ENCODE measurements around the gene SAMD4B.
"Not testable (repeated sequence)": the region's sequence is repeated elsewhere in the genome, so short reads cannot be mapped to it uniquely, and the experiment has no call there.

The SAMD4B gene

GRCh38 chr19:39336483-39336882, 5.7 kb upstream of the SAMD4B start:
- no peak for DNase-seq (ENCODE audit: low spot score)

GRCh38 chr19:39339674-39340073, 2.5 kb upstream of the SAMD4B start:
- no peak for DNase-seq (ENCODE audit: low spot score)

GRCh38 chr19:39340156-39340555, 2.1 kb upstream of the SAMD4B start:
- not testable (repeated sequence) for DNase-seq (ENCODE audit: low spot score)

GRCh38 chr19:39341129-39341718, 997 bp upstream of the SAMD4B start:
- DNase-seq (ENCODE audit: low spot score), result no peak

GRCh38 chr19:39342647-39343305, 555 bp downstream of the SAMD4B start:
- DNase-seq (ENCODE audit: low spot score), result peak; percentile 13

DNA sequence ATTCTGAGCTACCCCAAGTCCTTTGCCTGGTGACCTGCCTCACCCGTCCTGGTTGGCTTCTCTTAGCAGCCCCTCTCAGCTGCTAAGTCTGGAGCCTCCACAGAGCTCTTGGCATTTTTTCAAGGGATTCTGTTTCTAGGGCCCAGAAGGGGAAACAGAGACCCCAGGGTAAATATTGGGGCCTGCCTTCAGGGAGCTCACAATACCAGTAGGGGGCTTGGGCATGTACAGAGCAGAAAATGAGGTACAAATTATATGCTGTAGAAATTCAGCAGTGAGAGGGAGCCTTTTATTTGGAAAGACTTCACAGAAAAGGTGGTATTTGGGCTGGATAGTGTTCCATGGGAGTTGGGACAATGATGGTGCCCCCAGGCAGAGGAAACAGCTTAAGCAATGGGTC, 3.7 kb downstream of the SAMD4B start:
- no peak for DNase-seq (ENCODE audit: low spot score)

DNA sequence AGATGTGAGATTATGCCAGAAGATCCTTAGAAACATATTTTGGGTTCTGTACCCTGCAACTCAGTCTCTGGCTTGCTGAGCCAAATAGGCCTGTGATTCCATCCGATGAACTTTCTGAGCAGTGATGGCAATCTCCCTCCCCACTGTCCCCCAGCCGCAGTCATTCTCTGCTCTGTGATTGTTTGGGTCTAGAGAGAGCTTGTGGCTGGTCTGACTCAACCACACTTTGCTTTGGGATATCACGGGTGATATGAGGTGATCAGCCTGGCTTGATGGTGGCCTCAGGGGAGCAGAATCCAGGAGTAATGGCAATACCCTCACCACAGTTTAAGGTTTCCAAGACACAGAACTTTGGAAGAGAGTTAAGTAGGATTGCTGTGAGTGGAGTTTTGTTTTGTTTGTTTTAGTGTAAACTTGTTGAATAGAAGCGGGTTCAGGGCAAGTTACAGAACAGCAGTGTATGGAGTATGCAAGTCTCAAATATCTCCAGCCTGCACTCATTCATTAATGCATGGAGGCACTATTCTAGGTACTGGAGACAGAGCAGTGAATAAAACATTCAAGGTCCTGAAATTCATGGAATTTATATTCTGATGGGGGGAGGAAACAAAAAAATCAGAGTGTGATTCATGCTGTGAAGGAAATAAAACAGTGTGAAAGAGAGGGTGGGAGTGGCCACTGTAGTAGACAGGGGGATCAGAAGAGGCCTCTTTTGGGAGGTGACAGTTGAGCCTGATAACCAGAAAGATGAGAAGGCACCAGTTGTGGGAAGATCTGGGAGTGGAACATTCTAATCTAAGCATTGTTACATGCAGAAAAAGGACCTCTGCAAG, 5.3 kb downstream of the SAMD4B start:
- DNase-seq (ENCODE audit: low spot score), result no peak

DNA sequence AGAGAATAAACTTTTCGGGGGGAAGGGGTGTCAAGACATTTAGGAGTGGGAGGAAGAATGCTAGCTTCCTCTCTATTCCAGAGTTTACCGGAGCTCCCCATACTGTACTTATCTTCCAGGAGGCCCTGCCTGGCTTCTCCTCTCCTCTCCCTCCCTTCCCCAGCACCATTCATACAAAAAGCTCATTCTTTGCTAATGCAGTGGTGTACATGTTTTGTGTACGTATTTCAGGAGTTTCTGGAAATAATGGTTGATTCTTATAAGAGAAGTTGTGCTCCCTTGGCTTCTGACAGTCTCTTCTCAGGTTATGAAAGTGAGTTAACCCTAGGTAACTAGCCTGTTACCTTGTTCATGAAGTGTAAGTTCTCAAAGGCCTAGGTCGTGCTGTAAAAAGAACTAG, 7.1 kb downstream of the SAMD4B start:
- no peak for DNase-seq (ENCODE audit: low spot score)

- no peak for DNase-seq (ENCODE audit: low spot score)
These were observed 7.9 kb downstream of the SAMD4B start for GRCh38 chr19:39350156-39350555.

DNA sequence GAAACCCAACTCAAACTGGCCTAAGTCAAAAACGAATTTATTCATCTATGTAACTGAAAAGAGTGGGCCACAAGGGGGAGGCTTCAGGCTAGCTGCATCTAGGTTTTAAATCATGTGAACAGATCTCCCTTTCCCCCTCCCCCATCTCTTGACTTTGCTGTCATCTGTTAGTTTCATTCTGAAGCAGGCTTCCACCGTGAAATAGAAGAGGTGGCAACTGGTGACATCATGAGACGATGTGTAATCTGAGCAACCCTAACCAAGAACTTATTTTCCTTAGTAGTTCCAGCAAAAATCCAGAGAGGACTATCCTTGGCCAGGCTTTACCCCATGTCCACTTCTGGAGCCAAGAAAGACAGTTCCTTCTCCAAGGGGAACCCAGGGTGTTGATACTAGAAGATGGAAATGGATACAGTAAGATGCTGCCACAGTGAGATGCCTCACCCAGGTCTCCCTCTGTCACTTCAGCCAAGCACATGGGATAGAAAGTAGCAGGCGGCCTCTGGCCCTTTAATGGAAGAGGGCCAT, 9.4 kb downstream of the SAMD4B start:
- no peak for DNase-seq (ENCODE audit: low spot score)

GRCh38 chr19:39352381-39353255, 10.4 kb downstream of the SAMD4B start:
- DNase-seq (ENCODE audit: low spot score), result no peak

DNA sequence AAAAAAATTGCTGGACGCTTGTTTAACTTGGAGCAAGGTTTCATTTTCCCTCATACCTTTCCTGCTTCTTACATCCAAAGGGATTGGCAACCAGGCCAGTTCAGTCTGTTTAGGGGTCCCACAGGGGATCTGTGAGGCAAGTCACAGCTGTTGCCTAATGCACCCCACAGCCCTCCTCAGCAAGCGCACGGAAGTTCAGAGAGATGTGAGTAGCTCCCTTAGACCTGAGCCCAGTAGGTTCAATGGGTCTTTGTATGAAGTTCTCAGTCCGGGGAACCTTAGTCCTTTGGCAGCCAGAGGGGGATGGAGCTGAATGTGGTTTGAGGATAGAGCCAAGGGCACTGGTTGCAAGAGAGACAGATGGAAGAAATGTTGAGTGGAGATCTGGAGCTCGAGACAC, 13.0 kb downstream of the SAMD4B start:
- no peak for DNase-seq (ENCODE audit: low spot score)

GRCh38 chr19:39356073-39356472, 13.9 kb downstream of the SAMD4B start:
- DNase-seq (ENCODE audit: low spot score), result no peak

DNA sequence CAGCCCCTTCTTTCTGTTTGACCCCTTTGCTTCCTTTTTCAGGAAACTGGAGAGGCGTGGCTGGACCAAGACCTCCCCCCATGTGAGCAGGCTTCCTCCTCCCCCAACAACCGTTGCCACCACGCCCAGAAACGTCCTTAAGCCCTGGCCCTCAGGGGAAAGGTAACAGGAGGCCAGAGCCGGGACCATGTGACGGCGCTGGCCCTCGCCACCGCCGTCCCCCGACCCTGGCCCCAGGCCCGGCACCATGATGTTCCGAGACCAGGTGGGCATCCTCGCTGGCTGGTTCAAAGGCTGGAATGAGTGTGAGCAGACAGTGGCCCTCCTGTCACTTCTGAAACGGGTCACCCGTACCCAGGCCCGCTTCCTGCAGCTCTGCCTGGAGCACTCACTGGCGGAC, 14.4 kb downstream of the SAMD4B start:
- no peak for DNase-seq (ENCODE audit: low spot score)

DNA sequence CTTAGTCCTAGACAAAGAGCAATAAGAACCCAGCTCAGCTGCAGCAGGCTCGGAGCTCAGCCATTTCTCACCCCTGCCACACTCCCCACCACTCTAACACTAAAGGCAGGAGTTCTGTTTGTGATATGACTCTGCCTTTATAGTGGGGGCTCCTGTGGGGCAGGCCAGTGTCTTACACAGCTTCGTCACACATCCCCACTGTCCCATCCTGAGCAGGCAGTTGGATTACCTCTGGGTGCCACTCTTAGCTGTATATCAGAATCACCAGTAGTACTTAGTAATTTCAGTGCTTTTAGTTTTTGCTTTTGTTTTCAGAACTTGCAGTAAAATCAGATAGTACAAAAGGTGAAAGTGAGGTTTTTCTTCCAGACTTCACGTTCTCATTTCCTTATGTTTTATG, 16.8 kb downstream of the SAMD4B start:
- DNase-seq (ENCODE audit: low spot score), result no peak

DNA sequence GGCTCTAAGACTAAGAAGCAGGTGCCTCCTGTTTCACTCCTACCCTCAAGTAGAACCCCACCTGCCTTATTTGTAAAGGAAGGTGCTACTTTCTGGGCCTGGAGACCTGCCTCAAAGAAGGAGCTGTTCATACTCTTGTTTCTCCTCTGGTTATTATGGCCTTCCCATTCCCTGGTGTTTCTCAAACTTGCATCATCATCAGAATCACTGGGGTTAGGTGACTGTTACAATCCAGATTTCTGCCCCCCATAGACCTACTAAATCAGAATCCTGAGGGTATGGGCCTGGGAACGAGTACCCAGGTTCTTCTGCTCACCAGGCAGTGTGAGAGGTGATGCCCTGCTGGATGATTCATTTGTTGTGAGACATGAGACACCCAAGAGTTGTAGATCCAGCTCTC, 18.4 kb downstream of the SAMD4B start:
- no peak for DNase-seq (ENCODE audit: low spot score)

DNA sequence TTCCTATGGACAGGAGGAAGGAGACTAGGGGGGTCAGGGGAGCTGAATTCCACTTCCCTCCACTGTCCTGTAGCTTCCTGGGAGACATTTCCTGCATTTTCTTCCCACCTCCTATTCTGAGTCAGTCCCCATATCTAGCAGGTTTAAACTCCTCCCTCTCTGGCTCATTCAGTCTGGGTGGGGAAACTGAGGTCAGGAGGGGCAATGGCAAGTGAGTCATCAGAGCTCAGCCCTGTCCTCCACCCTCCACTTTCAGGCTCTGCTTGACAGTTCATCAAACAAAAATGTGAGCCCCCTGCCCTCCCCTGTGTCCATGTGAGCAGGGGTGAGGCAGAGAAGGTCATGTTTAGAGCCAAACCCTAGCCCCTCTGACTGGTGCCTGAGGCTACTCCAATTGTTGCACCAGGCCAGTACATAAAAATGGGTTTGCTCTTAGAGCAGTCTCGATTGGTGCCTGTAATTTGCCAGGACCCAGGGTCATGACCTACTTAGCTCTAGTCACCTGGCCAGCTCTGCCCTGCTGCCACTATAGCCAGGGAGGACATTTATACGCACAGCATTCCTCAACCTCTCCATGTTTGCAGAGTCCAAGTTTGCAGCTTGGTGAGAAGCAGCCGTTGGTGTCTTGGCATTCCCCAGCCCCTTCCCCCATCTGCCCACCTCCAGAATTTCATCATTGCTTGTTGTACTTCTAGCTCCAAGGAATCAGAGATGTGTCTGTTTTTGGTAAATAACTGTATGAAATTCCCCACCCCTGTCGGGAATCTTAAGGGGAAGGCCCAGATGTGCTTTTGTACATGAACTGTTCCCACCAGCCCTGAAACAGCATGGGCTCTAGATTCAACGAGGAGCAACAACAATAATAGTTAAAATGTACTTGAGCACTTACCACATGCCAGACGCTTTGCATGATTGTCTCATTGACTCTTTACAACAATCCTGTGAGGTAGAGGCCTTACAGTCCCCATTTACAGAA, 20.7 kb downstream of the SAMD4B start:
- DNase-seq (ENCODE audit: low spot score), result peak; percentile 83

DNA sequence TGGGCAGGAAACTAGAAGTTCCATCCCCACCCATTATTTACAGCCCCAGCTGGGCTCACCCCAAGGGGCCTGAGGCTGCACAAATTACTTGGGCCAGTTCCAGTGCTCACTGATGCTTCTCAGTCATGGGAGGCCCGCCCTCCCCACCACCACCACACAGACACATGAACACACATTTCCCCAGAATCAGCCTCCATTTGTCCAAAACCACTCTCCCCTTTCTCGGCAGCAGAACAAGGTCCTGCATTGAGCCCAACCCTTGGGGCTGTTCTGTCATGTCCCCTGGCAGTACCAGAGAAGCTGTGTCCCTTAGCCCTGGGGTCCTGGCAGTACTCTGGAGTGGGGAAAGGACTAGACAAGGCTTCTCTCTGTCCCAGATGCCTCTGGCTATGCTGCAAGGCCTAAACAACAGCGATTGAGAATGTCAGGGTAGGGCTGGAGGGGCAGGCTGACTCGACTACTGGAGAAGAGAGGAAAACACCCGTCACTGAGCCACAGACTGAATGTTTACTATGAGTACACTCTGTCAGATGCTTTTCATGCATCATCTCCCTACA, 21.8 kb downstream of the SAMD4B start:
- peak; percentile 40 for DNase-seq (ENCODE audit: low spot score)

DNA sequence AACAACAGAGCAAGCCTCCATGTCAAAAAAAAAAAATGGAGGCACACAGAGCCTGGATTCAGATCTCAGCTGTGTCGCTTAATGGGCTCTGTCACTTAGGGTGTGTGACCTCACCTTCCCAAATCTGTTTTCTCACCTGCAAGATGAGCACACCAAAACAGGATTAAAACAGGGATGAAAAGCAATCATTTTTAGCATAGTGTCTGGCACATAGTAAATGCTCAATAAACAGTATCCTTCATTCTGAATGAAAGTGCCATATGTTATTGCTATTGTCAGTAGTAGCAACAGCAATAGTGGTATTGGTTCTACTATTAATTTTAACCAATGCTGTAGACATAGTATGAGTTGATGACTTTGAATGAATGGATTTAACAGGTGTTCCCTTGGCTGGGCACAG, 23.3 kb downstream of the SAMD4B start:
- DNase-seq (ENCODE audit: low spot score), result no peak

GRCh38 chr19:39369200-39369599, 27.0 kb downstream of the SAMD4B start:
- DNase-seq (ENCODE audit: low spot score), result no peak

DNA sequence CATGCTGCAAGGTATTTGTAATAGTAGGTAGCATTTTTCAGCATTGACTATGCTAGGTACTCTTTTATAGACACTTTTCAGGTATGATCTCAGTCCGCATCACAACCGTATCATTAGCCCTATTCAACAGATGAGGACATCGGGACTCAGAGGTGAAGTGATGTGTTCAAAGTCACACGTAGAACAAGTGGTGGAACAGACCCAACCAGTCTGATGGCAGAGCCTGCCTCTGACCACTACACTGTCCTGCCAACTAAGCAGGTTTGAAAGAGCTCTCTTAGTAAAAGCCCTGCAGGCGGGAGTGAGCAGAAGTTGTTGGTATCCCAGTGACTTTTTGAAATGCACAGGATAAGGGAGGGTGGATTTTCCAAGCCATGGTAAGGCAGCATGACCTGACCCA, 28.5 kb downstream of the SAMD4B start:
- no peak for DNase-seq (ENCODE audit: low spot score)

Data from kidney tubule cell (primary cell).